ENCODE results near the gene ZNF407. TPM values are rescaled to one million over a fixed set of nuclear protein-coding genes. Genes with fewer than 3 reads are reported as not detected.
"Not testable (repeated sequence)": the region's sequence is repeated elsewhere in the genome, so short reads cannot be mapped to it uniquely, and the experiment has no call there.

ZNF407 gene
- total RNA-seq, 1 donor from 2014 or later, result 24.9 TPM

- H3K9me3 Mint-ChIP-seq, result peaks cover 15% of the 10 kb centered on the region
- no peak overlapping the region for H3K4me3 Mint-ChIP-seq
- TF ChIP-seq CTCF (IDR thresholded peaks at IDR 0.05; ENCODE audit: unreplicated experiment), result no peak
- no peaks in the 10 kb centered on the region for H3K27me3 Mint-ChIP-seq (ENCODE audit: low read depth)
- H3K4me1 Mint-ChIP-seq, result no peaks in the 10 kb centered on the region
- no peak for DNase-seq (ENCODE audit: low spot score in 2 of 2, unreplicated experiment in 2 of 2)
- peaks cover 19% of the 10 kb centered on the region for H3K36me3 Mint-ChIP-seq
- H3K27ac Mint-ChIP-seq, result no peak overlapping the region
Measured at GRCh38 chr18:74961596-74961995, 363.9 kb downstream of the ZNF407 start.

GRCh38 chr18:74963820-74964446 lies 366.3 kb downstream of the ZNF407 start:
- DNase-seq (ENCODE audit: low spot score in 2 of 2, unreplicated experiment in 2 of 2), result no peak
- no peaks in the 10 kb centered on the region for H3K27me3 Mint-ChIP-seq (ENCODE audit: low read depth)

GRCh38 chr18:74965682-74966081 lies 368.0 kb downstream of the ZNF407 start:
- TF ChIP-seq CTCF (IDR thresholded peaks at IDR 0.05; ENCODE audit: unreplicated experiment), result no peak
- Mint-ChIP-seq H3K27me3 (ENCODE audit: low read depth) (no peaks in the 10 kb centered on the region), H3K27ac (no peak overlapping the region), H3K9me3 (peaks cover 23% of the 10 kb centered on the region), H3K4me1 (no peaks in the 10 kb centered on the region), H3K4me3 (no peak overlapping the region), H3K36me3 (peaks cover 20% of the 10 kb centered on the region)
- no peak for DNase-seq (ENCODE audit: low spot score in 2 of 2, unreplicated experiment in 2 of 2)

More at GRCh38 chr18:74963820-74964446, 366.3 kb downstream of the ZNF407 start:
- Mint-ChIP-seq H3K27ac (no peak overlapping the region), H3K9me3 (peaks cover 23% of the 10 kb centered on the region), H3K4me3 (no peak overlapping the region), H3K4me1 (no peaks in the 10 kb centered on the region), H3K36me3 (peaks cover 20% of the 10 kb centered on the region)
- TF ChIP-seq CTCF (IDR thresholded peaks at IDR 0.05; ENCODE audit: unreplicated experiment), result no peak

- DNase-seq (ENCODE audit: low spot score in 2 of 2, unreplicated experiment in 2 of 2), result no peak
- TF ChIP-seq CTCF (IDR thresholded peaks at IDR 0.05; ENCODE audit: unreplicated experiment), result no peak
- H3K9me3 Mint-ChIP-seq, result peaks cover 23% of the 10 kb centered on the region
- H3K36me3 Mint-ChIP-seq, result peaks cover 20% of the 10 kb centered on the region
- no peaks in the 10 kb centered on the region for H3K27me3 Mint-ChIP-seq (ENCODE audit: low read depth)
- H3K4me1 Mint-ChIP-seq, result peaks cover 4% of the 10 kb centered on the region
- H3K27ac Mint-ChIP-seq, result no peak overlapping the region
- H3K4me3 Mint-ChIP-seq, result no peak overlapping the region
Measured at GRCh38 chr18:74967438-74967837, 369.8 kb downstream of the ZNF407 start.

GRCh38 chr18:74967979-74968378 lies 370.3 kb downstream of the ZNF407 start:
- H3K9me3 Mint-ChIP-seq, result peaks cover 23% of the 10 kb centered on the region
- no peaks in the 10 kb centered on the region for H3K27me3 Mint-ChIP-seq (ENCODE audit: low read depth)
- no peak for DNase-seq (ENCODE audit: low spot score in 2 of 2, unreplicated experiment in 2 of 2)
- H3K4me1 Mint-ChIP-seq, result peaks cover 4% of the 10 kb centered on the region
- H3K27ac Mint-ChIP-seq, result no peak overlapping the region
- H3K4me3 Mint-ChIP-seq, result no peak overlapping the region
- no peak for TF ChIP-seq CTCF (IDR thresholded peaks at IDR 0.05; ENCODE audit: unreplicated experiment)
- H3K36me3 Mint-ChIP-seq, result peaks cover 20% of the 10 kb centered on the region

- not testable (repeated sequence) for H3K27ac Mint-ChIP-seq; H3K4me1 Mint-ChIP-seq; H3K27me3 Mint-ChIP-seq (ENCODE audit: low read depth); H3K36me3 Mint-ChIP-seq; H3K4me3 Mint-ChIP-seq; DNase-seq (ENCODE audit: low spot score in 2 of 2, unreplicated experiment in 2 of 2)
- H3K9me3 Mint-ChIP-seq, result peaks cover 10% of the 10 kb centered on the region
Measured at GRCh38 chr18:74971358-74971757, 373.7 kb downstream of the ZNF407 start.

- not testable (repeated sequence) for H3K4me3 Mint-ChIP-seq; H3K36me3 Mint-ChIP-seq; H3K9me3 Mint-ChIP-seq; H3K27ac Mint-ChIP-seq; H3K27me3 Mint-ChIP-seq (ENCODE audit: low read depth); DNase-seq (ENCODE audit: low spot score in 2 of 2, unreplicated experiment in 2 of 2); H3K4me1 Mint-ChIP-seq
Measured at GRCh38 chr18:74971776-74972175, 374.1 kb downstream of the ZNF407 start.

Data from mesothelial cell of epicardium (in vitro differentiated cells).